ENCODE results near the gene DCXR.

Gene DCXR

DNA sequence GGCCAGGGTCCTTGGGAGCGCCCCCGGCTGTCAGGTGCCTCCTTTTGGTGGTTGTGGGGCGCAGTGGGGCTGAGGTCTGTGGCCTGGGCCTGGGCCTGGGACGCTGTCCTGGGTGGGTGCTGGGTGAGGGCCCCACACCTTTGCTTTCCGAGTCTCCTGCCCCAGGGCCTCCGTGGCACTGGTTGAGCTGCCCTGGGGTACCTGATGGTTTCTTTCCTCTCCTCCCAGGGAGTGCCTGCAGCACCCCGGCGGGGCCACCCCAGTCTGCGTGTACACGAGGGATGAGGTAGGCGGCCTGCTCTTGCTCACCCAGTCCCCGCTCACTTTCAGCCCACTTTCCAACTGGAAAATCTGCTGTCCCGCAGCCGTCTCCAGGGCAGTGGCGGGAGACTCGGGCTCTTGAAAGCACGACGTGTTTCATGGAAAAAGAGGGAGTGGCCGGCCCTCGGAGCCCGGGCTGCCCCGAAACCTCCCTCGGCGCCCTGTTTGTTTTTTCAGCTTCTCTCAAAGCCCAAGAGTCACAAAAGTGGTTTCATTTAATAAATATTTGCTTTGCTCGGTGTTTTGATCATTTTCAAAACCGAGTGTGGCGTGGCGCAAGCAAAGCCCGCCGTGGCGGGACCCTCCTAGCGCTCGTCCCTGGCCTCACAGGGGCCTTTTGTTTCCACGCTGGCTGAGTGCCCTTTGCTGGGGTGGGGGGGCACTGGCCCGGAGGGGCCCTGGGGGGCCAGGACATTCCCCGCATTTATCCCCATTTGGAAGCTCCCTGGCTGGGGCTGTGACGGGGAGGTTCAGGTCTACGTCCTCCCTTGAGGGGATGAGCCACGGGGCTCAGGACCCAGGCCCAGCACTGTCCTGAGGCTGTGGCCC is 42.7 kb downstream of the DCXR start:
- no peak for DNase-seq

DNA sequence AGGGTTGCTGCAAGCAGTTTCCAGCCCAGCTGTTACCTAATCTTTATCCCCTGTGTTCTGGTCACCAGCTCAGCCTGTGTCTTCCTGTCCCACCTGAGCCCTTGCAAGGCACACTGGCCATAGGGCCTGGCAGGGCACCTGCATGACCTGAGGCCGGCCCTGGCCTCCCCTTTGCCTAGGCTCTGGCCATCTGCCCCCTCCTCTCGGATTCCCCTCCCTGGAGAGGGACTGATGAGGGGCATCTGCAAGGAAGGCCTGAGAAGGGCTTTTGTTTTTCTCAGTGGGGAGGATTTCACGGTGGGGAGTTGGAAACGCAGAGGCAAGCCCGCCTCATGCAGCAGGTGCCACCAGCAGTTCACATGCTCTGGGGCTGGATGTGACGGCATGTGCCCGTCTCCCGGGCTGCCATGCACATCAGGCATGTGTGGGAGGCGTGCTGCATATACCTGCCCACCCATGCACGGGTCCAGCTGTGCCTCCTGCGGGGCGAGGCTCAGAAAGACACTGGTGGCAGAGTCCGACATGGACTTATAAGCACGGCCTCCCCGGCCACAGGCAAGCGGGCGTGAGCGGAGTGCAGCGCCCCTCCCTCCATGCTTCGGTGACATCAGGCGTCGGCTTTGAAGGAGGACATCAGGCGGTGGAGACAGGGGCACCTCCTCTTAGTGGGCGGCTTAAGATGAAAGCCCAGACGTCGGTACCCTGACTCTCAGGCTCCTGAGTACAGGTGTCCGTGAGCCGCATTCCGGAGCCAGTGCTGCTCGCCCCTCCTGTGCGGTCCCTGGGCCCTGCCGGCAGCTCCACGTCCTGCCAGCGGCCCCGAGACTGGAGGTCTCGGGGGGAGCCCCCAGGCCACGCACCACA is 43.5 kb downstream of the DCXR start:
- DNase-seq = no peak

DNA sequence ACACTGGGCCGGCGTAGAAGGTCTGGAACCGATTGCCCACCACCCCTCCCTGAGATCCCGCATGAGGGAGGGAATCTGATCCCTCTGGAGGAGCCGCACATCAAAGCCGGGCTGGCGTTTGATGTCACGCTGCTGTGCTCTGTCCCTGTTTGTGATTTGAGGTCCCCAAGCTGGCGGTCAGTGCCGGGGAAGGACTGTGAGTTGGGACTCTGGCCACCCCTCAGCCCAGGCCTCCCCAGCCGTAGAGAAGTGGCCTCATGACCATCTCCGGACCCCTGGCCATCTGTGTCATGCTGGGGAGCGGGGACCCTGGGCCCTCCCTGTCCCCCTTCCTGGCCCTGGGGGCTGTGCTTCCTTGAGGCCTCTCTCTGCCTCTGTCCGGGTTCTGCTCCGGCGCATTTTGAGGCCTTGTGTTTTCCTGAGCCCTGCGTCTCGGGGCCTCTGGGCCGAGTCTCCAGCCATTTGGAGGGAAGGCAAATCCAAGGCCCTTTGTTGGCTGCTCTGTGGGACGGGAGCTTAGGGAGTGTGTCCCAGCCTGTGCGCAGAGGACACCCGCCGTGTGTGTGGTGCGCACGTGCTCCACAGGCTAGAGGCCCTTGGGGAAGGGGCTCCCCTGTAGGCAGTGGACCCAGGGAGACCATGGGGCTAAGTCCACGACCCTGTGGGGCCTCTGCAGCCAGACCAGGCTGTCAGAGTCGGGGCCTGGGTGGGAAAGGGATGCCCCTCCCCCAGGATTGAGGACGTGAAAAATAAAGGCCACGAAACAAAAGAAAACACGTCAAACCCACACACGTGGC is 45.0 kb downstream of the DCXR start:
- DNase-seq = no peak

DNA sequence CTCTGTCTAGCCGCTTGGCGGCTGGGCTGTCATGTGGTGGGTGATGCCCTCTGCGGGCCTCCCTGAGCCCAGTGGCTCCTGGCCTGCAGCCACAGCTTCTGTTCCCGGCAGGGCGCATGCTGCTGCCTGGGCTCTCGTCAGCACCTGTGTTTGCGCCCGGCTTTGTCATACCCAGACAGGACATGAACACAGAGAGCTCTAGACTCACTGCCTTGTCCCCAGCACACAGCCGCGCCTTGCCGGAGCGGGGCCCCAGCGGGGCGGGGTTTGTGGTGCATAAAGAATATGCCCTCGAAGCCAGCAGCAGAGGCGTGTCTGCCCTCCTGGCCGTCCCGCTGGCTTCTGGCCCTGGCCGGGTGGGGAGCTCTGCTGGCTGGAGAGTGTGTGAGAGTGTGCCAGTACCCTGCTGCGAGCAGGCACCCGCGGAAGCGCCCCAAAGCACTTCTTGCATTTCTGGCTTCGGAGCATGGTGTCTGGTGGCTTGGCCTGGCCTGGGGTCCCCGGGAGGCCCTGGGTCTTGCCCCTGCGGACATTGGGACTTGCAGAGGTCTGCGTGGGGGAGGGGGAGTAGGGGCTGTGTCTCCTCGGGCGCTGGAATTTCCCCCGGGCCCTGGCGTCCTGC is 45.7 kb downstream of the DCXR start:
- no peak for DNase-seq

DNA sequence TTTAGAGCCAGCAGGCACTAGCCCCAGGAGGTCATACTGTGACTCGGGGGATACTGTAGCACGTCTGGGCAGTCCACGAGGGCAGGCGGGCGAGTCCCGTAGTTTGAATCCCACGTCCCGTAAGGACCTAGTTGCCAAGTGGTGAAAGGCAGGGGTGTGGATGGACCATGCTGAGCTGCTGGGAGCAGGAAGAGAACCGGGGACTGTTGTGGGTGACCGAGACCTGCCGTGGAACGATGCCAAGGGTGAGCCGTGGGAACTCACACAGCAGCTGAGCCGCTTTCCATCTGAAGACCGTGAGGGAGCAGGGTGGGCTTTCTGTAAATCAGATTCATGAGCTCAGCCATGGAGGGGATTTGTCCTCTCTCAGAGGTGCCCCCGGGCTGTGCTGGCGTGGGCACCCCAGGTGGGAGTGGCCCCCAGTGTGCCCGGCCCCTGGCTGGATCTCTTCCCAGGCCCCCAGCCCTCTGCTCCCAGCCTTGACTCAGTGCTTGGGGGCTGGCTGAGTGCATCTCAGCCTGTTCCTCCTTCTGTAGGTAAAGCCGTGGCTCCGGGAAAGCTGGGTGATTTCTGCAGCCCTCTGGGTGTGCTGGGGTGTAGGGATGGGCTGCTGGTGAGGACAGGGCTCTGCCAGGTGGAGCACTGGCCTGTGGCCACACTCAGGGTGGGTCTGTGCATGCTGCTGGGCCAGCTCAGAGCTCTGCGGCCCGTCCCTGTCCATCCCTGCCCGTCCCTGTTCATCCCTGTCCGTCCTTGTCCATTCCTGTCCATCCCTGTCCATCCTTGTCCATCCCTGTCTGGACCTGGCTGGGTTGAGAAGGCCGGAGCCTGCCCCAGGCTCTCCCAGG is 46.4 kb downstream of the DCXR start:
- DNase-seq = no peak

DNA sequence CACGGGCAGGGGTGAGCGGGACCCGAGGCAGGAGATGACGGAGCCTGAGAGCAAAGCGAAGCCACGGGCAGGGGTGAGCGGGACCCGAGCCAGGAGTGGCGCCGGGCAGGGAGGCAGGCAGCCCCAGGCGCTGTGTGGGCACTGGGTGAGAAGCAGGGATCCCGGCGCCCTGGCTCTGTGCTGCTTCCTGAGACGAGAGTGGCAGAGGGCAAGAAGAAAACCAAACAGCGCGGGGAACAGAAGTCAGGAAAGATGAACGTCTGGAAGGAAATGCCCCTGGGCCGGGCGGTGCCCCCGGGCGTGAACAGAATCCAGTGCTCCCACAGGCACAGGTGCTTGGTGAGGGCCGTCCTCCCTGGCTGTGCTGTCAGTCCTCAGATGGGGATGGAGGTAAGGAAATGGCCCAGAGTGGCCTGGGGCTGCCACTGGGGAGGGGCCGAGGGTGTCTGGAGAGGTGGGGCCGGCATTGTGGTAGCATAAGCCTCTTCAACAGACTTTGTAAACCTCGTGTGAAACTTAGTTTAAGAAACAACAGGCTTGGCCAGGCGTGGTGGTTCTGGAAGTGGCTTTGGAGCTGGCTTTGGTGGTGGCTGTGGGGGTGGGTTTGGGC is 50.2 kb downstream of the DCXR start:
- DNase-seq = no peak

DNA sequence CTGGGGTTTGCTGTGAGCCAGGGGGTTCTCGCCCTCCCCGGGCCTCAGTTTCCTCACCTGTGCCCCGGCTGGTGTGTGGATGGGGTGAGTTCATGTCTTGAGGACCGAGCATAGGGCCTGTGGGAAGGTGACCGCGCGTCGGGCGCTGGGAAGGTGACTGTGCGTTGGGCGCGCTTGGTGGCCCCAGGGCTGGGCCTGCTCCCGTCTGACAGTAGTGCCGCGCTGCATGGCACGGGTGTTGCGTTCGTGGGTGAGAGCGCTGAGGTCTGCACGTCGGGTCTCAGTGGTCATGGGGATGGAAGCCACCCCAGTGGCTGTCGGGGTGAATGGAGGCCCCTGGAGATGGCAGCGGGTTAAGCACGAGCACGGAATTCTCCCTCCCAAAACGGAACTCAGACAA is 50.9 kb downstream of the DCXR start:
- DNase-seq = no peak

Measured in activated CD4-positive, alpha-beta T cell treated with anti-CD3 and anti-CD28 coated beads for 48 hours (primary cell).